Retinal pigment epithelial cell (primary cell): Measurements from ENCODE around the gene RASGEF1C.

ENCODE experiments used
- DNase-seq: peaks from one replicate; pipeline ENCODE4 v3.0.0-alpha.2; 2010; ENCODE audit warnings: low read depth
- H3K4me3 ChIP-seq: 2 replicates; pipeline ENCODE4 v1.5.1; 2011; ENCODE audit warnings: mild to moderate bottlenecking, low read length, control low read depth, moderate library complexity
- TF ChIP-seq, protein P1 (sequence below): conservative IDR thresholded peaks from 2 replicates; pipeline ENCODE4 v1.5.1; 2011; ENCODE audit warnings: low read depth, low read length, control low read depth, inconsistent platforms

RASGEF1C gene

DNA sequence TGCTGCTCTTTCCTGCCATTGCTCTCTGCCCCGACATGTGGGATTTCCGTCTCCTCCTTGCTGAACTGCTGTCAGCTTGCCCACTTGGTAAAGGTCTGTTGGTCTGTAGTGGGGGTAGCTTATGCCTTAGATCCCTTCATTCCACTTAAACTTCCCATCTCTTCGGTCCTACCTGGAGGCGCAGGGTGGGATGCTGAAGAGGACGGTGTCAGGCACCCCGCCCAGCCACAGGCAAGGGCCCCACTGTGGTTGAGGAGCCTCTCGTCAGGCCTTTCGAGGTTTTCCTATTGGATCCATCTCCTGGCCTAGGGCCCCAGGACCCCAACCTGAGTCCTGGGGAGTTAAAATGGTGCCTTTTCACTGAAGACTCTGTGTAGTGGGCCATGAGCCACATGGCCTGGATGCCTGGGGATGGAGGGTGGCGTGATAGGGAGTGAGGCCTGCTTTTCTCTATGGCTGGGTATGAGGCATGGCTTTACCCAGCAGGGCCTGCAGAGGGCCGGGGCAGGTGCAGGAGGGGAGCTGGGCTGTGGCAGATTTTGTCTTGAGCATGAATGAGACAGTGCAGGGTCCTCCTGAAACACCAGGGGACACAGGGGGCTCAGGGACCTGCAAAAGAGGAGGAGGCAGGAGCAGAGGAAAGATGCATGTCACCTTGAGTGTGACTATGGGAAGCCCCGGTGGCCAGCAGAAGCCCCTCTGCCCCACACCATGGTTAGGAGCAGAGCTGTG is 111.7 kb downstream of the RASGEF1C start:
- DNase-seq: no peak
- no peak overlapping the region for H3K4me3 ChIP-seq
- TF ChIP-seq, protein P1, sequence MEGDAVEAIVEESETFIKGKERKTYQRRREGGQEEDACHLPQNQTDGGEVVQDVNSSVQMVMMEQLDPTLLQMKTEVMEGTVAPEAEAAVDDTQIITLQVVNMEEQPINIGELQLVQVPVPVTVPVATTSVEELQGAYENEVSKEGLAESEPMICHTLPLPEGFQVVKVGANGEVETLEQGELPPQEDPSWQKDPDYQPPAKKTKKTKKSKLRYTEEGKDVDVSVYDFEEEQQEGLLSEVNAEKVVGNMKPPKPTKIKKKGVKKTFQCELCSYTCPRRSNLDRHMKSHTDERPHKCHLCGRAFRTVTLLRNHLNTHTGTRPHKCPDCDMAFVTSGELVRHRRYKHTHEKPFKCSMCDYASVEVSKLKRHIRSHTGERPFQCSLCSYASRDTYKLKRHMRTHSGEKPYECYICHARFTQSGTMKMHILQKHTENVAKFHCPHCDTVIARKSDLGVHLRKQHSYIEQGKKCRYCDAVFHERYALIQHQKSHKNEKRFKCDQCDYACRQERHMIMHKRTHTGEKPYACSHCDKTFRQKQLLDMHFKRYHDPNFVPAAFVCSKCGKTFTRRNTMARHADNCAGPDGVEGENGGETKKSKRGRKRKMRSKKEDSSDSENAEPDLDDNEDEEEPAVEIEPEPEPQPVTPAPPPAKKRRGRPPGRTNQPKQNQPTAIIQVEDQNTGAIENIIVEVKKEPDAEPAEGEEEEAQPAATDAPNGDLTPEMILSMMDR: no peak

DNA sequence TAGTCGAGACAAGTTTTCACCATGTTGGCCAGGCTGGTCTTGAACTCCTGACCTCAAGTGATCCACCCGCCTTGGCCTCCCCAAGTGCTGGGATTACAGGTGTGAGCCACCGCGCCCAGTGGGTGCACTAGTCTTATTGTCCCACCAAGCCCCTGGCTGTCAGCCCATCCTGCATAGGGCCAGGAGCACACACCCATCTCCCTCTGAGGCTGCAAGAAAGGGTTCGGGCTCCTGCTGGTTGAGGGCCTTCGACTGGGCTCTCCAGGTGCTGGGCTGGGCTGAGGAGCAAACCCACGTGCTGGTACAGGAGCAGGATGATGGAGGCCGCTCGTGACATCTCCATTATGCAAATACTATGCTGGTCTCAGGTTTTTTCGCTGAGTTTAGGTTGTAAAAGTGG is 112.4 kb downstream of the RASGEF1C start:
- DNase-seq: no peak
- H3K4me3 ChIP-seq: no peak overlapping the region
- TF ChIP-seq, protein P1: no peak

DNA sequence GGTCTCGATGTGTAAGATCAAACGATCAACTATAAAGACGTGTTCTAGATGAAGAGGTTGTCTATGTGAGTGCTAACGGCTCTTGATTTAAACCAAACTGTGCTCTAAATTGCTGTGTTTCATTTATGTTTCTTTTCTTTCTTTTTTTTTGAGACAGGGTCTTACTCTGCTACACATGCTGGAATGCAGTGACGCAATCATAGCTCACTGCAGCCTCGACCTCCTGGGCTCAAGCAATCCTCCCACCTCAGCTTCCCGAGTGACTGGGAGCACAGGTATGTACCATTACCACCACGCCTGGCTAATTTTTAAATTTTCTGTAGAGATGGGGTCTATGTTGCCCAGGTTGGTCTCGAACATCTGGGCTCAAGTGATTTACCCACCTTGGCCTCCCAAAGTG is 113.5 kb downstream of the RASGEF1C start:
- H3K4me3 ChIP-seq: no peak overlapping the region
- no peak for DNase-seq
- TF ChIP-seq, protein P1: no peak

DNA sequence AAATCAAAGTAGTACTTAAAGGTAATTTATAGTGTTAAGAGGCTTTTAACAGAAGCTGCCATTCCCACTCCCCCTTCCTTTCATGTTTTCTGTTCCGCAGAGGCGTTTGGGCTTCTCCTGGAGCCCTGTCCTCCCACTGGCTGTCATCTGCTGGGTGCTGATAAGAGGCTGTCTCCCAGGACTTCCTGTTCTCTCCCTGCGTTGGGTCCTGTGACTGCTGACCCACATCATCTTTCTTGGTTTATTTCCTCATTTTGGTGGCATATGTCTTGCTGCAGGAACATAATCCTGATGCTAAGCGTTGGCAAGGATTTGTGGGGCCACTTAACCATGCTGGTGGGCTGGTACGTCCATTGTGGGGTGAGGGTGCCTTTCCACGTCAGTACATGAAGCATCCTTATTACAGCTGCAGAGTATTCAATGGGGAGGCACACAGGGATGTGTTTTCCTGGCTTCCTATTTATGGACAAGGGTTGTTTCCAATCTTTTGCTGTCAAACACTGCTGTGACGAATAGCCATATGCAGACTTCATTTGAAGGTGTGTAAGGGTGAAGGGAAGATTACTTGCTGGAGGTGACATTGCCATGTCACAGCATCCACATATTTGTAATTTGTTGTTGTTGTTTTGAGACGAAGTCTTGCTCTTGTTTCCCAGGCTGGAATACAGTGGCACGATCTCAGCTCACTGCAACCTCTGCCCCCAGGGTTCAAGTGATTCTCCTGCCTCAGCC is 115.2 kb downstream of the RASGEF1C start:
- TF ChIP-seq, protein P1: no peak
- no peak overlapping the region for H3K4me3 ChIP-seq
- DNase-seq: no peak

DNA sequence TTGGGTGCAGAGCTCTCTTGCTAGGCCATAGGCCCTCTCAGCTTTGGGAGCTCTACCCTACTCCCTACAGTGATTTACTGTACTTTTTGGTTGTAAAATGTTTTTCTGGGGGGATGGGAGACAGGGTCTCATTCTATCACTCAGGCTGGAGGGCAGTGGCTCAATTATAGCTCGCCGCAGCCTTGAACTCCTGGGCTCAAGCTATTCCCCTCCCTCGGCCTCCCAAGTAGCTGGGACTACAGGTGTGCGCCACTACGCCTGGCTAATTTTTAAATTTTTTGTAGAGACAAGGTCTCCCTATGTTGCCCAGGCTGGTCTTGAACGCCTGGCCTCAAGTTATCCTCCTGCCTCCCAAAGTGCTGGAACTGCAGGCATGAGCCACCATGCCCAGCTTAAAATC is 115.8 kb downstream of the RASGEF1C start:
- DNase-seq: no peak
- TF ChIP-seq, protein P1: no peak
- H3K4me3 ChIP-seq: no peak overlapping the region

DNA sequence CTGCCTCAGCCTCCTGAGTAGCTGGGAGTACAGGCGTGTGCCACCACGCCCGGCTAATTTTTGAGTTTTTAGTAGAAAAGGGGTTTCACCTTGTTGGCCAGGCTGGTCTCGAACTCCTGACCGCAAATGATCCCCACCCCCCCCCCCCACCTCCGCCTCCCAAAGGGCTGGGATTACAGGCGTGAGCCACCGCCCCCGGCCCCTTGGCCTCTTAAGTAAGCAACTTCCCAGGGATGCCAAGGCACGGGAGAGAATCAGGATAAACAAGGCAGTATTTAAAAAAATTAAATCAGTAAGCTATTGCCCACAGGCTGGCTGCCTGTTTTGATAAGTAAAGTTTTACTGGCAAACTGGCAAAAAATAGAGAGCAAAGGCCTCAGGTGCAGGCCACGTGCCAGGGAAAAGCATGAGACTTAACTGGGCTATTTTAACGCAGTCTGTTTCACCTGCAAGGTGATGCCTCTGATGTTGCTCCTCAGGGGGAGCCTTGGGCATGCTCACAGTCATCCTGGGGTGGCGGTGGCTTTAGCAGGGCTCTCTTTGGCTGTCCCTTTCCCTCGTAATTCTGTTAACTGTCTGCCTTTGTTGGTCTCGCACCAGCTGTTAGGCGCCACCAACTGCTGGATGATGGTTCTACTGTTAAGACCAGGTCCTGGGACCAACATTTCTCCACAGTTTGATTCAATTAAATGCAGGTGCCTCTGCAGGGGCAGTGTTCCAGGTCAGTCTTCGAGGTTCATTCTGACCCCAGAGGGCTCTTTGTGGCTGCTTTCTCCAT is 118.1 kb downstream of the RASGEF1C start:
- TF ChIP-seq, protein P1: peak; percentile 42
- no peak for DNase-seq
- no peak overlapping the region for H3K4me3 ChIP-seq
